IMR-90 (cell line): ENCODE measurements around the gene RGS10.

Experiments used
- POLR2A ChIP-seq: IDR thresholded peaks from 2 replicates; pipeline ENCODE4 v1.6.1; 2012; ENCODE audit warnings: mild to moderate bottlenecking, low read depth, low read length
- RFX5 ChIP-seq: IDR thresholded peaks from 2 replicates; pipeline ENCODE4 v1.8.0; 2012; ENCODE audit warnings: low read depth, mild to moderate bottlenecking, low read length, moderate library complexity
- TF ChIP-seq, protein P1 (sequence below): fragments of 150-350 bp; IDR thresholded peaks from 2 replicates; pipeline ENCODE4 v1.6.1; 2017; ENCODE audit warnings: mild to moderate bottlenecking, antibody characterized with exemption, low read length, low read depth
- TF ChIP-seq, protein P2 (sequence below): conservative IDR thresholded peaks from 2 replicates; pipeline ENCODE4 v1.5.1; 2012; ENCODE audit warnings: mild to moderate bottlenecking, low read depth, low read length, improper control_type of control experiment

GRCh38 chr10:119514819-119515218 lies 27.7 kb downstream of the RGS10 start:
- TF ChIP-seq, protein P1, sequence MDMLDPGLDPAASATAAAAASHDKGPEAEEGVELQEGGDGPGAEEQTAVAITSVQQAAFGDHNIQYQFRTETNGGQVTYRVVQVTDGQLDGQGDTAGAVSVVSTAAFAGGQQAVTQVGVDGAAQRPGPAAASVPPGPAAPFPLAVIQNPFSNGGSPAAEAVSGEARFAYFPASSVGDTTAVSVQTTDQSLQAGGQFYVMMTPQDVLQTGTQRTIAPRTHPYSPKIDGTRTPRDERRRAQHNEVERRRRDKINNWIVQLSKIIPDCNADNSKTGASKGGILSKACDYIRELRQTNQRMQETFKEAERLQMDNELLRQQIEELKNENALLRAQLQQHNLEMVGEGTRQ = no peak
- TF ChIP-seq POLR2A = no peak
- TF ChIP-seq, protein P2, sequence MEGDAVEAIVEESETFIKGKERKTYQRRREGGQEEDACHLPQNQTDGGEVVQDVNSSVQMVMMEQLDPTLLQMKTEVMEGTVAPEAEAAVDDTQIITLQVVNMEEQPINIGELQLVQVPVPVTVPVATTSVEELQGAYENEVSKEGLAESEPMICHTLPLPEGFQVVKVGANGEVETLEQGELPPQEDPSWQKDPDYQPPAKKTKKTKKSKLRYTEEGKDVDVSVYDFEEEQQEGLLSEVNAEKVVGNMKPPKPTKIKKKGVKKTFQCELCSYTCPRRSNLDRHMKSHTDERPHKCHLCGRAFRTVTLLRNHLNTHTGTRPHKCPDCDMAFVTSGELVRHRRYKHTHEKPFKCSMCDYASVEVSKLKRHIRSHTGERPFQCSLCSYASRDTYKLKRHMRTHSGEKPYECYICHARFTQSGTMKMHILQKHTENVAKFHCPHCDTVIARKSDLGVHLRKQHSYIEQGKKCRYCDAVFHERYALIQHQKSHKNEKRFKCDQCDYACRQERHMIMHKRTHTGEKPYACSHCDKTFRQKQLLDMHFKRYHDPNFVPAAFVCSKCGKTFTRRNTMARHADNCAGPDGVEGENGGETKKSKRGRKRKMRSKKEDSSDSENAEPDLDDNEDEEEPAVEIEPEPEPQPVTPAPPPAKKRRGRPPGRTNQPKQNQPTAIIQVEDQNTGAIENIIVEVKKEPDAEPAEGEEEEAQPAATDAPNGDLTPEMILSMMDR = no peak
- TF ChIP-seq RFX5 = no peak
